ENCODE data around the gene SRGAP2B.
"Not testable (repeated sequence)": the region's sequence is repeated elsewhere in the genome, so short reads cannot be mapped to it uniquely, and the experiment has no call there.

DNA sequence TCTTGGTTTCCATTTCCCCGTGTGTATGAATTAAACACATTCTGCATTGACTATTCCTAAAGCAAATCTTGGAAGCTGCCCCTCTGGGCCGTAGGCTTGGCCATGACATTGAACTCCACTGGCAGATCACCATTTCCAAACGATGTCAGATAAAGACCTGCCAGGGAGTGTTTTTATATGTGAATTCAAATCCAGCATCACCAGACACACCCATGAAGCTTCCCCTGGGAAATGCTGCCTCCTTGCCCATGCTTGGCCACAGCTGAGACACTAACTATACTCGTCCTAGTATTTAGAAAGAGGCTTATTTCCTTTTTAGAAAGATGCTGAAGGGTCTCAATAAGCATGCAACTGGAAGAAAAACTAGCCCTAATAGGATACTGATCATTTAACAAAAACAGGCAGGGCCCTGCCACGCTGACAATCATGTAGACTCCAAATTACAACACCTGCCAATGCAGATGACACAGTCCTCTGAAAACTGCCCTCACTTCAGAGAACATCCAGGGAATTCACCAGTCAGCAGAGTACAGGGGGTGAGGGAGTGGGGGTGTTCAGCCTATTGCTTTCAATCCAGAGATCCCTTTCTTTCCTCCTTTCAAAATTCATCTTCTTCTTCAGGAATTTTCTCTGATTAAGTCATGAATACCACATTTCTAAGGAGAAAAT lies 94.9 kb downstream of the SRGAP2B start:
- TF ChIP-seq, protein P1, sequence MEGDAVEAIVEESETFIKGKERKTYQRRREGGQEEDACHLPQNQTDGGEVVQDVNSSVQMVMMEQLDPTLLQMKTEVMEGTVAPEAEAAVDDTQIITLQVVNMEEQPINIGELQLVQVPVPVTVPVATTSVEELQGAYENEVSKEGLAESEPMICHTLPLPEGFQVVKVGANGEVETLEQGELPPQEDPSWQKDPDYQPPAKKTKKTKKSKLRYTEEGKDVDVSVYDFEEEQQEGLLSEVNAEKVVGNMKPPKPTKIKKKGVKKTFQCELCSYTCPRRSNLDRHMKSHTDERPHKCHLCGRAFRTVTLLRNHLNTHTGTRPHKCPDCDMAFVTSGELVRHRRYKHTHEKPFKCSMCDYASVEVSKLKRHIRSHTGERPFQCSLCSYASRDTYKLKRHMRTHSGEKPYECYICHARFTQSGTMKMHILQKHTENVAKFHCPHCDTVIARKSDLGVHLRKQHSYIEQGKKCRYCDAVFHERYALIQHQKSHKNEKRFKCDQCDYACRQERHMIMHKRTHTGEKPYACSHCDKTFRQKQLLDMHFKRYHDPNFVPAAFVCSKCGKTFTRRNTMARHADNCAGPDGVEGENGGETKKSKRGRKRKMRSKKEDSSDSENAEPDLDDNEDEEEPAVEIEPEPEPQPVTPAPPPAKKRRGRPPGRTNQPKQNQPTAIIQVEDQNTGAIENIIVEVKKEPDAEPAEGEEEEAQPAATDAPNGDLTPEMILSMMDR (IDR thresholded peaks at IDR 0.05; ENCODE audit: borderline replicate concordance, extremely low read depth, low read length, poor library complexity, severe bottlenecking) = not testable (repeated sequence)
- not testable (repeated sequence) for TF ChIP-seq EZH2 (IDR thresholded peaks at IDR 0.05; ENCODE audit: borderline replicate concordance, low read depth, low read length, severe bottlenecking)
